ENCODE data around the gene RABGAP1L. TPM values are rescaled to one million over a fixed set of nuclear protein-coding genes. Genes with fewer than 3 reads are reported as not detected.

RABGAP1L gene
- total and polyA plus RNA-seq, 2 of the 4 experiments (the other 2 are of a cell fraction), result 7.9 to 26.7 TPM

GRCh38 chr1:174152427-174152826, 6.9 kb upstream of the RABGAP1L start:
- Histone ChIP-seq H4K91ac (ENCODE audit: insufficient read depth, low read depth, low read length) (no peak overlapping the region), H3K23ac (ENCODE audit: low read depth, low read length) (no peak overlapping the region), H2AK9ac (replicated peaks; ENCODE audit: low read depth, low read length, poor library complexity) (no peak overlapping the region), H2AK5ac (ENCODE audit: low read depth, low read length) (no peak overlapping the region), H3K56ac (ENCODE audit: extremely low read depth, insufficient read depth, low read length) (no peak overlapping the region), H3K27ac (ENCODE audit: insufficient read depth, low read length) (no peak overlapping the region), H3K9ac (ENCODE audit: low read depth, low read length) (no peak overlapping the region), H3K9me3 (ENCODE audit: control insufficient read depth, insufficient read depth, low read length) (no peaks in the 10 kb centered on the region), H2BK20ac (ENCODE audit: low read depth, low read length) (no peak overlapping the region), H3K27me3 (ENCODE audit: control insufficient read depth, insufficient read depth, low read length) (no peaks in the 10 kb centered on the region; the same call in 1 of the 2 replicates), H3K4me2 (ENCODE audit: low read depth, low read length) (no peak overlapping the region), H3K36me3 (ENCODE audit: control insufficient read depth, insufficient read depth, low read length) (no peaks in the 10 kb centered on the region), H4K20me1 (ENCODE audit: insufficient read depth, low read length) (no peaks in the 10 kb centered on the region), H3K18ac (ENCODE audit: low read depth, low read length) (no peak overlapping the region), H3K79me1 (ENCODE audit: low read depth in 1 of 2, low read length in 2 of 2) (no peaks in the 10 kb centered on the region), H2AFZ (replicated peaks; ENCODE audit: low read length, poor library complexity) (no peak overlapping the region), H3K14ac (replicated peaks; ENCODE audit: low read depth, low read length) (no peak overlapping the region), H4K8ac (ENCODE audit: low read depth in 2 of 2, low read length in 2 of 2) (no peak overlapping the region), H3K9me1 (ENCODE audit: insufficient read depth, low read length) (no peaks in the 10 kb centered on the region), H3K4me3 (ENCODE audit: insufficient read depth, low read depth, low read length) (no peak overlapping the region), H4K5ac (ENCODE audit: low read depth, low read length) (no peak overlapping the region), H2BK15ac (ENCODE audit: low read depth, low read length) (no peak overlapping the region), H3K4ac (ENCODE audit: low read depth, low read length) (no peak overlapping the region), H2BK5ac (ENCODE audit: low read depth, low read length, poor library complexity, severe bottlenecking) (no peak overlapping the region), H2BK120ac (ENCODE audit: low read depth, low read length) (no peak overlapping the region), H3K4me1 (ENCODE audit: control insufficient read depth, insufficient read depth, low read length) (no peaks in the 10 kb centered on the region)
- no TSS peak for BruUV-seq (replicated peaks)
- intact Hi-C loops (cut with micrococcal nuclease) (no loop called here), in situ Hi-C loops (cut with MboI; ENCODE audit: low sequenced_read_pairs) (no loop called here), dilution Hi-C loops (cut with HindIII; ENCODE audit: low sequenced_read_pairs, unreplicated experiment) (no loop called here)
- ChIA-PET POLR2A (ENCODE audit: unreplicated experiment) (no interaction called here), CTCF (no interaction called here)
- no peak for ATAC-seq (ENCODE audit: low read depth)
- no CpG with 5 or more reads among the region's 1 CpG for WGBS, 2 experiments (ENCODE audit: extremely low coverage in 2 of 2, insufficient read length in 1 of 2)
- TF ChIP-seq MAFK (IDR thresholded peaks at IDR 0.05; ENCODE audit: low read depth, low read length), result no peak
- DNase-seq, result no peak
